Panc1 (cell line): ENCODE measurements around the gene FDXACB1. TPM values are rescaled to one million over a fixed set of nuclear protein-coding genes. Genes with fewer than 3 reads are reported as not detected.

Experiments used
- ATAC-seq: fragments of 200-7000 bp; cut with Tn5 transposase; 2 replicates; pipeline ENCODE4 v1.9.1; 2020; ENCODE audit warnings: mild to moderate bottlenecking, moderate library complexity
- BruUV-seq: library from RNA; stranded (reverse); fragments of 400-500 nt; replicated peaks from 2 replicates; lab custom pipeline; 2021; lab: Mats Ljungman, UMichigan
- CTCF ChIA-PET: fragments of 300-600 bp; sonication (Branson Sonifier 250); formaldehyde crosslinking; loops from one replicate; lab custom pipeline; 2022; ENCODE audit warnings: antibody characterized with exemption; lab: Charles Lee
- POLR2A ChIA-PET: fragments of 300-600 bp; sonication (Branson Sonifier 250); formaldehyde crosslinking; loops from one replicate; lab custom pipeline; 2022; ENCODE audit warnings: antibody characterized with exemption; lab: Charles Lee
- DNase-seq: peaks from one replicate; pipeline ENCODE4 v3.0.0-alpha.2; 2010; ENCODE audit warnings: low read depth, low spot score
- H3K27ac ChIP-seq: 2 replicates; pipeline ENCODE4 v1.5.1; 2011; ENCODE audit warnings: mild to moderate bottlenecking, low read length, inconsistent platforms
- H3K27me3 ChIP-seq: fragments of 200-500 bp; sonication (Bioruptor generic); 2 replicates; pipeline ENCODE4 v1.6.0; 2014; ENCODE audit warnings: low read length, inconsistent platforms; ENCODE audit not compliant: control insufficient read depth, insufficient read depth
- H3K36me3 ChIP-seq: fragments of 200-500 bp; sonication (Bioruptor generic); 2 replicates; pipeline ENCODE4 v1.5.1; 2014; ENCODE audit warnings: inconsistent platforms, mild to moderate bottlenecking, low read length, moderate library complexity; ENCODE audit not compliant: control insufficient read depth, insufficient read depth
- H3K4me1 ChIP-seq: 2 replicates; pipeline ENCODE4 v1.5.1; 2011; ENCODE audit warnings: inconsistent platforms, mild to moderate bottlenecking, low read length, moderate library complexity; ENCODE audit not compliant: control insufficient read depth, insufficient read depth
- H3K4me3 ChIP-seq, 2 experiments: 2 replicates each; pipeline ENCODE4 v1.5.1; 2011 to 2012; ENCODE audit warnings: low read depth in 2 of 2, low read length in 2 of 2, mild to moderate bottlenecking in 2 of 2, inconsistent platforms in 1 of 2, moderate library complexity in 1 of 2
- H3K9me3 ChIP-seq: fragments of 200-500 bp; sonication (Bioruptor generic); 2 replicates; pipeline ENCODE4 v1.5.1; 2014; ENCODE audit warnings: low read depth, mild to moderate bottlenecking, inconsistent platforms, low read length, moderate library complexity; ENCODE audit not compliant: control insufficient read depth, insufficient read depth
- CTCF ChIP-seq: fragments of 450-650 bp; IDR thresholded peaks from 2 replicates; pipeline ENCODE4 v1.5.1; 2017; ENCODE audit warnings: mild to moderate bottlenecking
- POLR2AphosphoS5 ChIP-seq: IDR thresholded peaks from 2 replicates; pipeline ENCODE4 v1.6.1; 2012; ENCODE audit warnings: mild to moderate bottlenecking, low read depth, low read length, moderate library complexity
- SIN3A ChIP-seq: IDR thresholded peaks from 2 replicates; pipeline ENCODE4 v1.6.1; 2012; ENCODE audit warnings: low read depth, mild to moderate bottlenecking, low read length, moderate library complexity, borderline replicate concordance; ENCODE audit not compliant: insufficient read depth
- TCF7L2 ChIP-seq: IDR thresholded peaks from 2 replicates; pipeline ENCODE4 v1.6.1; 2011; ENCODE audit warnings: mild to moderate bottlenecking, low read depth, low read length, inconsistent platforms
- in situ Hi-C: cut with HindIII; loops from 2 replicates; pipeline ENCODE4 v1.10.0; 2016; ENCODE audit warnings: low sequenced_read_pairs, low pct_unique_long_range_greater_than_20kb
- intact Hi-C: fragments of 100-400 bp; cut with micrococcal nuclease; formaldehyde crosslinking; loops from one replicate; pipeline ENCODE4 v1.10.0; 2022; ENCODE audit not compliant: unreplicated experiment
- total RNA-seq: library from RNA; stranded (reverse); gene quantifications from one replicate; pipeline ENCODE4 v1.2.1, GENCODE V29; 2021; ENCODE audit not compliant: unreplicated experiment
- TF ChIP-seq, protein P1 (sequence below), 2 experiments: IDR thresholded peaks; 2 replicates each; pipeline ENCODE4 v1.6.1; 2011 to 2012; ENCODE audit warnings: low read depth in 2 of 2, control low read depth in 1 of 2, low read length in 1 of 2, mild to moderate bottlenecking in 1 of 2, moderate library complexity in 1 of 2; ENCODE audit not compliant: insufficient read depth in 1 of 2

Gene FDXACB1
- total RNA-seq, 1 experiment from 2014 or later: 4.1 TPM

- H3K27ac ChIP-seq: peak overlapping the region; percentile 96
Measured at GRCh38 chr11:111871693-111872161, 7.2 kb downstream of the FDXACB1 start.

GRCh38 chr11:111870886-111871692 is 7.9 kb downstream of the FDXACB1 start, which contains the start of gene ALG9:
Gene ALG9, minus strand, starts transcription at chr11:111871581. Its CDS starts 99 bp downstream, at chr11:111871482.
- in situ Hi-C loops: no loop called here

More at GRCh38 chr11:111871693-111872161, 7.2 kb downstream of the FDXACB1 start:
- ATAC-seq (0 out of 2 replicates have a peak, but pooled peaks have one; percentile 31), DNase-seq (no peak)
- Histone ChIP-seq H3K36me3 (no peaks in the 10 kb centered on the region; the same call in 1 of the 2 replicates), H3K4me1 (peaks cover 13% of the 10 kb centered on the region), H3K4me3 (peak overlapping the region; percentile 76 to 77), H3K27me3 (no peaks in the 10 kb centered on the region), H3K9me3 (no peaks in the 10 kb centered on the region)
- POLR2A ChIA-PET: interaction anchor here (0.5 to 1.0 kb wide), 3 partner anchors 55 to 214 kb away, joined by 3 read pairs; partner anchors contain the start of gene TIMM8B
- in situ Hi-C loops (no loop called here), intact Hi-C loops (loop anchor here (10.0 kb wide), 1 partner anchor 113 kb away; no protein-coding TSS in a partner anchor)
- TF ChIP-seq CTCF (no peak), TCF7L2 (no peak), POLR2AphosphoS5 (no peak), SIN3A (no peak)
- TF ChIP-seq, protein P1, sequence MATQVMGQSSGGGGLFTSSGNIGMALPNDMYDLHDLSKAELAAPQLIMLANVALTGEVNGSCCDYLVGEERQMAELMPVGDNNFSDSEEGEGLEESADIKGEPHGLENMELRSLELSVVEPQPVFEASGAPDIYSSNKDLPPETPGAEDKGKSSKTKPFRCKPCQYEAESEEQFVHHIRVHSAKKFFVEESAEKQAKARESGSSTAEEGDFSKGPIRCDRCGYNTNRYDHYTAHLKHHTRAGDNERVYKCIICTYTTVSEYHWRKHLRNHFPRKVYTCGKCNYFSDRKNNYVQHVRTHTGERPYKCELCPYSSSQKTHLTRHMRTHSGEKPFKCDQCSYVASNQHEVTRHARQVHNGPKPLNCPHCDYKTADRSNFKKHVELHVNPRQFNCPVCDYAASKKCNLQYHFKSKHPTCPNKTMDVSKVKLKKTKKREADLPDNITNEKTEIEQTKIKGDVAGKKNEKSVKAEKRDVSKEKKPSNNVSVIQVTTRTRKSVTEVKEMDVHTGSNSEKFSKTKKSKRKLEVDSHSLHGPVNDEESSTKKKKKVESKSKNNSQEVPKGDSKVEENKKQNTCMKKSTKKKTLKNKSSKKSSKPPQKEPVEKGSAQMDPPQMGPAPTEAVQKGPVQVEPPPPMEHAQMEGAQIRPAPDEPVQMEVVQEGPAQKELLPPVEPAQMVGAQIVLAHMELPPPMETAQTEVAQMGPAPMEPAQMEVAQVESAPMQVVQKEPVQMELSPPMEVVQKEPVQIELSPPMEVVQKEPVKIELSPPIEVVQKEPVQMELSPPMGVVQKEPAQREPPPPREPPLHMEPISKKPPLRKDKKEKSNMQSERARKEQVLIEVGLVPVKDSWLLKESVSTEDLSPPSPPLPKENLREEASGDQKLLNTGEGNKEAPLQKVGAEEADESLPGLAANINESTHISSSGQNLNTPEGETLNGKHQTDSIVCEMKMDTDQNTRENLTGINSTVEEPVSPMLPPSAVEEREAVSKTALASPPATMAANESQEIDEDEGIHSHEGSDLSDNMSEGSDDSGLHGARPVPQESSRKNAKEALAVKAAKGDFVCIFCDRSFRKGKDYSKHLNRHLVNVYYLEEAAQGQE (IDR thresholded peaks at IDR 0.05; ENCODE audit: insufficient read depth in 1 of 2, low read depth in 2 of 2, low read length in 1 of 2): no peak
- BruUV-seq: no TSS peak
- CTCF ChIA-PET: interaction anchor here (0.5 to 1.5 kb wide), 6 partner anchors 9 to 267 kb away, joined by 3 to 8 read pairs (median 4); no protein-coding TSS in a partner anchor

More at GRCh38 chr11:111870886-111871692, 7.9 kb downstream of the FDXACB1 start, which contains the start of gene ALG9:
- intact Hi-C loops: loop anchor here (10.0 kb wide), 1 partner anchor 114 kb away; no protein-coding TSS in a partner anchor
- DNase-seq (peak; percentile 62), ATAC-seq (peak; percentile 98)
- H3K27ac ChIP-seq: peak within 1 kb of the TSS; percentile 96
- peaks cover 13% of the 10 kb centered on the region for H3K4me1 ChIP-seq
- no TSS peak for BruUV-seq
- CTCF ChIA-PET: interaction anchor here (0.6 to 1.5 kb wide), 4 partner anchors 9 to 267 kb away, joined by 3 to 6 read pairs (median 4); no protein-coding TSS in a partner anchor
- H3K27me3 ChIP-seq: no peaks in the 10 kb centered on the region
- TF ChIP-seq, protein P1 (IDR thresholded peaks at IDR 0.05; ENCODE audit: insufficient read depth in 1 of 2, low read depth in 2 of 2, low read length in 1 of 2): no peak
- TF ChIP-seq POLR2AphosphoS5 (peak; percentile 81), SIN3A (peak; percentile 59; the same call in 1 of the 2 replicates), TCF7L2 (peak; percentile 98), CTCF (peak; percentile 38)
- H3K36me3 ChIP-seq: no peaks in the 10 kb centered on the region; the same call in 1 of the 2 replicates
- H3K4me3 ChIP-seq: peak within 1 kb of the TSS; percentile 76 to 77
- POLR2A ChIA-PET: interaction anchor here (0.8 to 1.3 kb wide), 3 partner anchors 9 to 215 kb away, joined by 3 to 6 read pairs (median 3); partner anchors contain the start of gene TIMM8B
- no peaks in the 10 kb centered on the region for H3K9me3 ChIP-seq
